Peyer's patch (tissue), 4 donors: Measurements from ENCODE around the gene FANCI. TPM values are rescaled to one million over a fixed set of nuclear protein-coding genes. Genes with fewer than 3 reads are reported as not detected.

ENCODE experiments used
- DNase-seq, 3 donors: peaks; one replicate each; pipeline ENCODE4 v3.0.0-alpha.2; 2017 to 2019
- H3K27ac ChIP-seq, 4 donors: fragments of 200-600 bp; sonication (generic); one replicate each; pipeline ENCODE4 v1.5.1; 2016 to 2019
- H3K27me3 ChIP-seq, 2 donors: fragments of 200-600 bp; sonication (generic); one replicate each; pipeline ENCODE4 v1.5.1; 2019
- H3K36me3 ChIP-seq, 3 donors: fragments of 200-600 bp; sonication (generic); one replicate each; pipeline ENCODE4 v1.5.1; 2016 to 2019
- H3K4me1 ChIP-seq, 4 donors: fragments of 200-600 bp; sonication (generic); one replicate each; pipeline ENCODE4 v1.5.1; 2016 to 2019
- H3K4me3 ChIP-seq, 4 donors: fragments of 200-600 bp; sonication (generic); 1 replicate in 3 of 4; 2 replicates in 1 of 4; pipeline ENCODE4 v1.5.1; 2016 to 2019; ENCODE audit warnings: mild to moderate bottlenecking in 1 of 4
- H3K9me3 ChIP-seq, 4 donors: fragments of 200-600 bp; sonication (generic); one replicate each; pipeline ENCODE4 v1.5.1; 2016 to 2019; ENCODE audit warnings: mild to moderate bottlenecking in 1 of 4
- POLR2A ChIP-seq, 2 donors: fragments of 450-650 bp; IDR thresholded peaks; one replicate each; pipeline ENCODE4 v1.5.1; 2017; ENCODE audit warnings: antibody characterized with exemption in 2 of 2, mild to moderate bottlenecking in 2 of 2, moderate library complexity in 2 of 2
- total RNA-seq, 4 donors: library from RNA; depleted of rRNA; stranded (reverse); fragments of >200 nt; gene quantifications; one replicate each; pipeline ENCODE4 v1.1.0, GENCODE V29; 2016
- TF ChIP-seq, protein P1 (sequence below), 6 experiments: fragments of 450-650 bp in 4 of 6; fragments of 200-600 bp in 2 of 6; sonication (generic) in 1 of 6; IDR thresholded peaks; one replicate each; pipeline ENCODE4 v1.5.1; 2017 to 2019; ENCODE audit warnings: antibody characterized with exemption in 6 of 6, mild to moderate bottlenecking in 3 of 6, moderate library complexity in 1 of 6

FANCI gene
- total RNA-seq, 4 donors from 2014 or later: 5.6 to 75.9 (median 10.8) TPM

DNA sequence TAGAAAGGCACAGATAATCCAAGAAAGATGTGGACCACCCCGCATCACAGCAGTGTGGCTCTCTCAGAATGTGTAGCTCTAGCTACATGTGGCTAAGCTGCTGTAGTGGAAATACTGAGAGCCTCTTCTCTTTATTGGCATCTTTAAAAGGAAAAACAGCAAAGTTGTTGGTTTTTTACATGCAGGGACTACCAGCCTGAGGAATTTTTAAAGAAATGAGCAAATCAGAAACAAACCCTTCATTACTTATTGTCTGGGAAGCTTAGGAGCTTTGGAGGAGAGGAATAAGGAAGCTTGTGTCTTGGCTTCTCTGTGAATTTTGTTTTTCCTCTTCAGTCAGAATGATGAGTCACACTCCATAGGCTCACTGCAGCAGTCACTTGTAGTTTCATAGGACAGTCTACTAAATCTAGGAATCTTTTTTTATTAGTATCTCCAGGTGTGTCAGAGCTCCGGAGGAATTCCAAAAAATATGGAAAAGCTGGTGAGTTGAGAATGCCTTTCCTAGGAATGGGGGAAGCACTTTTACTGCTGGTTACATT is 63.3 kb downstream of the FANCI start:
- TF ChIP-seq, protein P1, sequence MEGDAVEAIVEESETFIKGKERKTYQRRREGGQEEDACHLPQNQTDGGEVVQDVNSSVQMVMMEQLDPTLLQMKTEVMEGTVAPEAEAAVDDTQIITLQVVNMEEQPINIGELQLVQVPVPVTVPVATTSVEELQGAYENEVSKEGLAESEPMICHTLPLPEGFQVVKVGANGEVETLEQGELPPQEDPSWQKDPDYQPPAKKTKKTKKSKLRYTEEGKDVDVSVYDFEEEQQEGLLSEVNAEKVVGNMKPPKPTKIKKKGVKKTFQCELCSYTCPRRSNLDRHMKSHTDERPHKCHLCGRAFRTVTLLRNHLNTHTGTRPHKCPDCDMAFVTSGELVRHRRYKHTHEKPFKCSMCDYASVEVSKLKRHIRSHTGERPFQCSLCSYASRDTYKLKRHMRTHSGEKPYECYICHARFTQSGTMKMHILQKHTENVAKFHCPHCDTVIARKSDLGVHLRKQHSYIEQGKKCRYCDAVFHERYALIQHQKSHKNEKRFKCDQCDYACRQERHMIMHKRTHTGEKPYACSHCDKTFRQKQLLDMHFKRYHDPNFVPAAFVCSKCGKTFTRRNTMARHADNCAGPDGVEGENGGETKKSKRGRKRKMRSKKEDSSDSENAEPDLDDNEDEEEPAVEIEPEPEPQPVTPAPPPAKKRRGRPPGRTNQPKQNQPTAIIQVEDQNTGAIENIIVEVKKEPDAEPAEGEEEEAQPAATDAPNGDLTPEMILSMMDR (IDR thresholded peaks at IDR 0.05): no peak
- no peak for TF ChIP-seq POLR2A (IDR thresholded peaks at IDR 0.05)
- H3K4me3 ChIP-seq: no peak overlapping the region
- H3K27me3 ChIP-seq: no peaks in the 10 kb centered on the region
- H3K36me3 ChIP-seq: no peaks in the 10 kb centered on the region
- no peaks in the 10 kb centered on the region for H3K4me1 ChIP-seq
- no peaks in the 10 kb centered on the region for H3K9me3 ChIP-seq
- H3K27ac ChIP-seq: no peak overlapping the region
- DNase-seq: no peak

- TF ChIP-seq, protein P1 (IDR thresholded peaks at IDR 0.05): no peak
- TF ChIP-seq POLR2A (IDR thresholded peaks at IDR 0.05): no peak
- H3K4me1 ChIP-seq: no peaks in the 10 kb centered on the region
- H3K36me3 ChIP-seq: no peaks in the 10 kb centered on the region
- H3K27ac ChIP-seq: no peak overlapping the region
- DNase-seq: no peak
- no peaks in the 10 kb centered on the region for H3K27me3 ChIP-seq
- no peak overlapping the region for H3K4me3 ChIP-seq
- no peaks in the 10 kb centered on the region for H3K9me3 ChIP-seq
These were observed 64.0 kb downstream of the FANCI start for GRCh38 chr15:89307791-89308190.

- H3K27me3 ChIP-seq: no peaks in the 10 kb centered on the region
- TF ChIP-seq, protein P1 (IDR thresholded peaks at IDR 0.05): no peak
- TF ChIP-seq POLR2A (IDR thresholded peaks at IDR 0.05): no peak
- no peaks in the 10 kb centered on the region for H3K36me3 ChIP-seq
- no peaks in the 10 kb centered on the region for H3K4me1 ChIP-seq
- no peak for DNase-seq
- H3K9me3 ChIP-seq: no peaks in the 10 kb centered on the region
- H3K4me3 ChIP-seq: no peak overlapping the region
- no peak overlapping the region for H3K27ac ChIP-seq
These were observed 64.5 kb downstream of the FANCI start for GRCh38 chr15:89308236-89308635.

GRCh38 chr15:89309993-89310392 is 66.2 kb downstream of the FANCI start:
- Histone ChIP-seq H3K27ac (no peak overlapping the region), H3K36me3 (peaks cover 0 to 6% (median 0%) of the 10 kb centered on the region in 3 donors), H3K4me1 (no peaks in the 10 kb centered on the region), H3K4me3 (no peak overlapping the region), H3K9me3 (no peaks in the 10 kb centered on the region), H3K27me3 (no peaks in the 10 kb centered on the region)
- no peak for DNase-seq
- TF ChIP-seq, protein P1 (IDR thresholded peaks at IDR 0.05): no peak
- no peak for TF ChIP-seq POLR2A (IDR thresholded peaks at IDR 0.05)

DNA sequence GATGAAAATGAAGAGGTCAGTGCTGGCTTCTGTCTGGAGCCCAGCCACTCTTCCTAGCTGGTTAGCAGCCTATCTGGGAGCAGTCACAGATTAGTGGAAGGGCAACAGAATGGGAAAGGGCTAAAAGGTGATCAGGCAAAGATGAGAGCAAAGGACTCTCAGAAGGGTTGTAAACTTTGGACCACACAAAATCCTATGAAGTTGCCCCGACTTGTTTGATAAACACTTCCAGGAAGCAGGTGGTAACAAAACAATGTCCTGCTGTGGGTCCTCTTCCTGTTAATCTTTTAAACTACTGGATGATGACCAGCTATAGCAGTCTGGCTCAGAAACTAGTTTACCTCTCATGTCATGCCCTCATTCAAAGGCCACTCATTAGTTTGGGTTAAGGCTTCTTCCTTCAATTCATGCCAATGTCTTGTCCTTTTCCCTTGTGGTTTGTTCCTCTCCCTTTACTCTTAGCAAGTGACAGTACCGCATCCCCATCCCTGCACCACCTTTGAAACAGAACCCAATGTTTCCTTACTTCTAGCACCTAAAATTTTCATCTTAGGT is 71.7 kb downstream of the FANCI start:
- Histone ChIP-seq H3K4me3 (no peak overlapping the region), H3K27me3 (no peaks in the 10 kb centered on the region), H3K27ac (no peak overlapping the region), H3K36me3 (peaks cover 0 to 60% (median 0%) of the 10 kb centered on the region in 3 donors), H3K9me3 (no peaks in the 10 kb centered on the region), H3K4me1 (no peaks in the 10 kb centered on the region)
- TF ChIP-seq, protein P1 (IDR thresholded peaks at IDR 0.05): no peak
- TF ChIP-seq POLR2A (IDR thresholded peaks at IDR 0.05): no peak
- DNase-seq: no peak
